NCI-H345 treated with DMSO at 0.1 percent for 48 hours (cell line): ENCODE data around the gene DHRS7.

Experiments used
- DNase-seq: peaks from one replicate; lab custom pipeline; 2025; ENCODE audit not compliant: unreplicated experiment; lab: John Stamatoyannopoulos, UW

DHRS7 gene

GRCh38 chr14:60184905-60185555, 19.8 kb upstream of the DHRS7 start:
- DNase-seq, result no peak

GRCh38 chr14:60184146-60184904, 19.1 kb upstream of the DHRS7 start:
- peak; percentile 36 for DNase-seq

- DNase-seq, result no peak
Measured at GRCh38 chr14:60183741-60184140, 18.5 kb upstream of the DHRS7 start.

GRCh38 chr14:60183138-60183537, 17.9 kb upstream of the DHRS7 start:
- DNase-seq, result no peak

- no peak for DNase-seq
Measured at GRCh38 chr14:60179431-60179869, 14.3 kb upstream of the DHRS7 start.

GRCh38 chr14:60178820-60179219, 13.6 kb upstream of the DHRS7 start:
- no peak for DNase-seq

GRCh38 chr14:60178164-60178563, 13.0 kb upstream of the DHRS7 start:
- no peak for DNase-seq

GRCh38 chr14:60175255-60175902, 10.2 kb upstream of the DHRS7 start:
- DNase-seq, result no peak

GRCh38 chr14:60174352-60175254, 9.4 kb upstream of the DHRS7 start:
- no peak for DNase-seq

- no peak for DNase-seq
Measured at GRCh38 chr14:60171690-60172089, 6.5 kb upstream of the DHRS7 start.

- DNase-seq, result no peak
Measured at GRCh38 chr14:60170948-60171347, 5.8 kb upstream of the DHRS7 start.

GRCh38 chr14:60169722-60170121, 4.5 kb upstream of the DHRS7 start:
- no peak for DNase-seq

- DNase-seq, result no peak
Measured at GRCh38 chr14:60166142-60166541, 944 bp upstream of the DHRS7 start.

GRCh38 chr14:60165547-60165876, 314 bp upstream of the DHRS7 start:
- DNase-seq, result no peak

GRCh38 chr14:60164404-60164711, 840 bp downstream of the DHRS7 start:
- DNase-seq, result no peak

- peak; percentile 18 for DNase-seq
Measured at GRCh38 chr14:60163693-60164092, 1.5 kb downstream of the DHRS7 start.

- peak; percentile 41 for DNase-seq
Measured at GRCh38 chr14:60161196-60162107, 3.7 kb downstream of the DHRS7 start.

- DNase-seq, result no peak
Measured at GRCh38 chr14:60160422-60160821, 4.8 kb downstream of the DHRS7 start.

GRCh38 chr14:60154671-60155070, 10.5 kb downstream of the DHRS7 start:
- no peak for DNase-seq

- no peak for DNase-seq
Measured at GRCh38 chr14:60153991-60154390, 11.2 kb downstream of the DHRS7 start.
